Tibial nerve (tissue), 4 donors: ENCODE data around the gene PVR.
"Not testable (repeated sequence)": the region's sequence is repeated elsewhere in the genome, so short reads cannot be mapped to it uniquely, and the experiment has no call there.

Experiments used
- EP300 ChIP-seq, 2 donors: sonication (generic); formaldehyde crosslinking; IDR thresholded peaks; one replicate each; pipeline ENCODE4 v1.6.1; 2017; ENCODE audit warnings: antibody characterized with exemption in 2 of 2, mild to moderate bottlenecking in 1 of 2
- POLR2A ChIP-seq, 2 donors: fragments of 450-650 bp; IDR thresholded peaks; one replicate each; pipeline ENCODE4 v1.6.1; 2017; ENCODE audit warnings: antibody characterized with exemption in 2 of 2, mild to moderate bottlenecking in 2 of 2, moderate library complexity in 2 of 2
- TF ChIP-seq, protein P1 (sequence below), 5 experiments: fragments of 200-600 bp in 3 of 5; fragments of 450-650 bp in 2 of 5; sonication (generic) in 3 of 5; IDR thresholded peaks; one replicate each; pipeline ENCODE4 v1.5.1; 2016 to 2019; ENCODE audit warnings: antibody characterized with exemption in 5 of 5, mild to moderate bottlenecking in 3 of 5, moderate library complexity in 2 of 5

DNA sequence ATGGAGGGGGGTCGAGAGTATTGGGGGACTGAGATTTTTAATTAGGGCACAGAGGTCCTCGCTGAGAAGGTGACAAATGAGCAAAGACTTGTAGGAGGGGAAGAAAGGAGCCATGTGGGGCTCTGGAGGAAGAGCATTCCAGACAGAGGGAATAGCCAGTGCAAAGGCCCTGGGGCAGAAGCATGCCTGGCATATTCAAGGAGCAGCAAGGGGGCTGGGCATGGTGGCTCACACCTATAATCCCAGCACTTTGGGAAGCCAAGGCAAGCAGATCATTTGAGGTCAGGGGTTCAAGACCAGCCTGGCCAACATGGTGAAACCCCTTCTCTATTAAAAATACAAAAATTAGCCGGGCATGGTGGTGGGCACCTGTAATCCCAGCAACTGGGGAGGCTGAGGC is 40.7 kb downstream of the PVR start:
- TF ChIP-seq, protein P1, sequence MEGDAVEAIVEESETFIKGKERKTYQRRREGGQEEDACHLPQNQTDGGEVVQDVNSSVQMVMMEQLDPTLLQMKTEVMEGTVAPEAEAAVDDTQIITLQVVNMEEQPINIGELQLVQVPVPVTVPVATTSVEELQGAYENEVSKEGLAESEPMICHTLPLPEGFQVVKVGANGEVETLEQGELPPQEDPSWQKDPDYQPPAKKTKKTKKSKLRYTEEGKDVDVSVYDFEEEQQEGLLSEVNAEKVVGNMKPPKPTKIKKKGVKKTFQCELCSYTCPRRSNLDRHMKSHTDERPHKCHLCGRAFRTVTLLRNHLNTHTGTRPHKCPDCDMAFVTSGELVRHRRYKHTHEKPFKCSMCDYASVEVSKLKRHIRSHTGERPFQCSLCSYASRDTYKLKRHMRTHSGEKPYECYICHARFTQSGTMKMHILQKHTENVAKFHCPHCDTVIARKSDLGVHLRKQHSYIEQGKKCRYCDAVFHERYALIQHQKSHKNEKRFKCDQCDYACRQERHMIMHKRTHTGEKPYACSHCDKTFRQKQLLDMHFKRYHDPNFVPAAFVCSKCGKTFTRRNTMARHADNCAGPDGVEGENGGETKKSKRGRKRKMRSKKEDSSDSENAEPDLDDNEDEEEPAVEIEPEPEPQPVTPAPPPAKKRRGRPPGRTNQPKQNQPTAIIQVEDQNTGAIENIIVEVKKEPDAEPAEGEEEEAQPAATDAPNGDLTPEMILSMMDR (IDR thresholded peaks at IDR 0.05): not testable (repeated sequence)
- TF ChIP-seq POLR2A, EP300 (IDR thresholded peaks at IDR 0.05): not testable (repeated sequence)
